ENCODE data around the gene SIK3. TPM values are rescaled to one million over a fixed set of nuclear protein-coding genes. Genes with fewer than 3 reads are reported as not detected.

The SIK3 gene
- total RNA-seq, 2 donors from 2014 or later: 26.7 to 28.0 TPM

- Histone ChIP-seq H3K4me3 (no peak overlapping the region), H3K9me3 (no peaks in the 10 kb centered on the region), H3K27ac (no peak overlapping the region), H3K9ac (ENCODE audit: low read depth in 2 of 2, low read length in 2 of 2) (no peak overlapping the region), H3K4me1 (peaks cover 17% of the 10 kb centered on the region), H3K36me3 (no peaks in the 10 kb centered on the region), H3K27me3 (no peaks in the 10 kb centered on the region)
- intact Hi-C loops (cut with DNase I): no loop called here
- no peak for DNase-seq
- TF ChIP-seq, protein P1, sequence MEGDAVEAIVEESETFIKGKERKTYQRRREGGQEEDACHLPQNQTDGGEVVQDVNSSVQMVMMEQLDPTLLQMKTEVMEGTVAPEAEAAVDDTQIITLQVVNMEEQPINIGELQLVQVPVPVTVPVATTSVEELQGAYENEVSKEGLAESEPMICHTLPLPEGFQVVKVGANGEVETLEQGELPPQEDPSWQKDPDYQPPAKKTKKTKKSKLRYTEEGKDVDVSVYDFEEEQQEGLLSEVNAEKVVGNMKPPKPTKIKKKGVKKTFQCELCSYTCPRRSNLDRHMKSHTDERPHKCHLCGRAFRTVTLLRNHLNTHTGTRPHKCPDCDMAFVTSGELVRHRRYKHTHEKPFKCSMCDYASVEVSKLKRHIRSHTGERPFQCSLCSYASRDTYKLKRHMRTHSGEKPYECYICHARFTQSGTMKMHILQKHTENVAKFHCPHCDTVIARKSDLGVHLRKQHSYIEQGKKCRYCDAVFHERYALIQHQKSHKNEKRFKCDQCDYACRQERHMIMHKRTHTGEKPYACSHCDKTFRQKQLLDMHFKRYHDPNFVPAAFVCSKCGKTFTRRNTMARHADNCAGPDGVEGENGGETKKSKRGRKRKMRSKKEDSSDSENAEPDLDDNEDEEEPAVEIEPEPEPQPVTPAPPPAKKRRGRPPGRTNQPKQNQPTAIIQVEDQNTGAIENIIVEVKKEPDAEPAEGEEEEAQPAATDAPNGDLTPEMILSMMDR (IDR thresholded peaks at IDR 0.05): no peak
Measured at GRCh38 chr11:117091753-117092477, 6.3 kb downstream of the SIK3 start.

DNA sequence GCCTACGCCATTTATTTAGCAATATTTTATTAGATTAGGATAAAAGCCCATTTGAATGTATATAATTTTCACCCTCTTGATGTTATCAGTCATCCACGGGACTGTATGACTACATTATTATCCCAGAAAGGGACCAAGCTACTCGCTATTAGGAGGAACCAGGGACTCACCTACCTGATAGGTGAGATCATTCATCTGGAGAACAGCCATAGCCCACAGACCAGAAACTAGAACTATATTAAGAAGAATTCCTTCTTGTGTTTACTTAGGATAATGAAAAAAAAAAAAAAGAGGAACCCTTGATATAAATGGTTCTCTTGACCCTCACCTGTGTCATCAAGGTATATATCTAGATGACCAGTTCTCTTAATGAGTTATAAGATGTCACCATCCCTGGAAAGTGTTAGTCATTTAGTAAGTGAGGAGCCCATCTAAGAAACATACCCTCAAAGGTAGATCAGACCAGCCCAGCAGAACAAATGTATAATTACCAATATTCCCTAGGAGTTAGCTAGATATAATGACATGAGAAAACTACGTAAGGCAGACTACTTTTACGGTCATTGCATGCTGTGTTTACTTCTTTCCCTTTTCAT lies 8.0 kb downstream of the SIK3 start:
- Histone ChIP-seq H3K4me3 (no peak overlapping the region), H3K36me3 (no peaks in the 10 kb centered on the region), H3K27me3 (no peaks in the 10 kb centered on the region), H3K4me1 (peaks cover under 1% of the 10 kb centered on the region), H3K9ac (ENCODE audit: low read depth in 2 of 2, low read length in 2 of 2) (no peak overlapping the region), H3K27ac (no peak overlapping the region), H3K9me3 (no peaks in the 10 kb centered on the region)
- DNase-seq: no peak
- TF ChIP-seq, protein P1 (IDR thresholded peaks at IDR 0.05): no peak
- intact Hi-C loops (cut with DNase I): no loop called here

DNA sequence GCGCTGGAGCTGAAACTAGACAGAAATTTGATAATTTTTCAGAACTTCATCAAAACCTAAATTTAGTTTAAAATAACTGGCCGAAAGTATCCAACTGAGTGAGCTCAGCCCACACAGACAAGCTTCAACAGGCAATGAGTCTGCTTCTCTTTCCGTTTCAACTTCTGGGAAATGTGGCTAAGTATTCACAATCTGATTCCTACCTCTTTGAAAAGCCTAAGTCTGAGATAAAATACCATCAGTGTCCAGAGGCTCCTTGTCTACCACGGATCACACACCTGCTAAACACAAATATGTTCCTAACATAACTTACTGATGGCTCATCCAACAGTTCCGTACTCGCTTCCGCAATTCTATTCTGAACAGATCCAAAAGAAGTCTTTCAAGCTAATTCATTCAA lies 8.5 kb downstream of the SIK3 start:
- Histone ChIP-seq H3K27ac (no peak overlapping the region), H3K4me3 (no peak overlapping the region), H3K4me1 (no peaks in the 10 kb centered on the region), H3K36me3 (no peaks in the 10 kb centered on the region), H3K9ac (ENCODE audit: low read depth in 2 of 2, low read length in 2 of 2) (no peak overlapping the region), H3K27me3 (no peaks in the 10 kb centered on the region), H3K9me3 (no peaks in the 10 kb centered on the region)
- TF ChIP-seq, protein P1 (IDR thresholded peaks at IDR 0.05): no peak
- intact Hi-C loops (cut with DNase I): no loop called here
- DNase-seq: no peak

DNA sequence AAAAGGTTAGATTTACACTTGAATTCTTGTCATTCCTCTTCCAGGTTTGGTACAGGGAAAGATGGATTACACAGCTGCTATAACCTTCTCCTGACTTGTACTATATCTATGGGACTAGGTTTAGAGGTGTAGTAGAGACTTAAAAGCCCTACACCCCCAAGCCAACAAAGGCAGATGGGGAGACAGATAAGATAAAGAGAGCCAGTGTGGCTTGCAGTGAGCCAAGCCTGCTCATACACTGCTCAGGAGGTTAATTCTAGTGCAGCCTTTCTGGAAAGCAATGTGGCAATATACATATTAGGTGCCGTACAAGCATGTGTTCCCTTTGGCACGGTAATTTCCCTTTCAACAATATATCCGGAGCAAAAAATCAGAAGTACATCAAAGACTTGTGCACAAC lies 10.8 kb downstream of the SIK3 start:
- no peaks in the 10 kb centered on the region for H3K36me3 ChIP-seq
- H3K4me1 ChIP-seq: no peaks in the 10 kb centered on the region
- TF ChIP-seq, protein P1 (IDR thresholded peaks at IDR 0.05): no peak
- no peak for DNase-seq
- intact Hi-C loops (cut with DNase I): no loop called here
- H3K9me3 ChIP-seq: no peaks in the 10 kb centered on the region
- H3K27me3 ChIP-seq: no peaks in the 10 kb centered on the region
- H3K27ac ChIP-seq: no peak overlapping the region
- H3K4me3 ChIP-seq: no peak overlapping the region
- no peak overlapping the region for H3K9ac ChIP-seq (ENCODE audit: low read depth in 2 of 2, low read length in 2 of 2)

DNA sequence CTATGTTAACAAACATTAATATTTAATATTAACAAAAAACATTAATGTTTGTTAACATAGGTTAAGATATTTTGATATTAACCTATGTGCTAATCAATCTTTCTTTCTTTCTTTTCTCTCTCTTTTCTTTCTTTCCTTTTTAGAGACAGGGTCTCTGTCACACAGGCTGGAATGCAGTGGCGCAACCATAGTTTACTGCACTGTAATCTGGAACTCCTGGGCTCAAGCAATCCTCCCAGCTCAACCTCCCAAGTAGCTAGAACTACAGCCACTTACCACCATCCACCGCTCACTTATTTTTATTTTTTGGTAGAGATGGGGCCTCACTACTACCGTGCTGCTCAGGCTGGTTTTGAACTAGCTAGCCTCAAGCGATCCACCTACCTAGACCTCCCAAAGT lies 13.2 kb downstream of the SIK3 start:
- intact Hi-C loops (cut with DNase I): no loop called here
- Histone ChIP-seq H3K36me3 (no peaks in the 10 kb centered on the region), H3K27ac (no peak overlapping the region), H3K27me3 (no peaks in the 10 kb centered on the region), H3K4me3 (no peak overlapping the region), H3K9me3 (no peaks in the 10 kb centered on the region), H3K4me1 (no peaks in the 10 kb centered on the region), H3K9ac (ENCODE audit: low read depth in 2 of 2, low read length in 2 of 2) (no peak overlapping the region)
- no peak for DNase-seq
- TF ChIP-seq, protein P1 (IDR thresholded peaks at IDR 0.05): no peak
